MV-4-11 (cell line): ENCODE results near the gene TNNT3.

Source experiments
- DNase-seq: peaks from one replicate; lab custom pipeline; 2025; lab: John Stamatoyannopoulos, UW

TNNT3 gene

DNA sequence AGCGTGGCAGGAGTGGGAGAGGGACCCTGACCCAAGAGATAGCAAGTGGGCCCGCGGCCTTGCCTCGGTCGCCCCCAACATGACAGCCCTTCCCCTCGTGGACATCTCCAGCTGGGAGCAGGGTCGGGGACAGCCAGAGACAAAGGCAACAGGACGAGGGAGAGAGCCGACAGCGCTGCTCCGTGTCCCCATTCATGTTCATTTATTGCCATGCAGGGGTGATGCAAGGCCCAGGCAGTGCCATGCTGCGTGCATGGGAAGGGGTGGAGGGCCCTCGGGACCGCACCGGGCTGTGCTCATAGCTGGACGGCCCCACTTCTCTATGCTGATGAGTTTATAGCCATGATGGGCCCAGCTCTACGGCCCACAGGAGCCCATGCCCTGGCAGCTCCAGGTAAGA lies 40.3 kb downstream of the TNNT3 start:
- no peak for DNase-seq

DNA sequence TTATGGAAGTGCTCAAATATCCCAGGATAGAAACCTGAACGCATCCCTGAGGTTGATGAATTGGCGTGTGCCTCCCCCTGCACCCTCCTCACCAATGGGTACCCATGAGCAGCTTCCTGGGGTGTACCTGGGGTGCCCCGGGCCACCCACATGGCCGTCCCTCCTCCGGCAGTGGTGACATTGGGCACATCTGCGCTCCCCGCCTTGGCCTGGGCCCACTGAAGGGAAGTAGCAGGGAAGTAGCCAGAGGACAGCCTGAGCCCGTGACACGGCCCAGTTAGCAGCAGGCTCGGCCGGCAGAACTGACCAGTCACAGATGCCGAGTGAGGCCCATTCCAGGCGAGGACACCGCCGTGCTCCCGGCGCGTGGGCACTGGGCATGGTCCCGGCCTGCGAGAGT lies 44.4 kb downstream of the TNNT3 start:
- DNase-seq: no peak

DNA sequence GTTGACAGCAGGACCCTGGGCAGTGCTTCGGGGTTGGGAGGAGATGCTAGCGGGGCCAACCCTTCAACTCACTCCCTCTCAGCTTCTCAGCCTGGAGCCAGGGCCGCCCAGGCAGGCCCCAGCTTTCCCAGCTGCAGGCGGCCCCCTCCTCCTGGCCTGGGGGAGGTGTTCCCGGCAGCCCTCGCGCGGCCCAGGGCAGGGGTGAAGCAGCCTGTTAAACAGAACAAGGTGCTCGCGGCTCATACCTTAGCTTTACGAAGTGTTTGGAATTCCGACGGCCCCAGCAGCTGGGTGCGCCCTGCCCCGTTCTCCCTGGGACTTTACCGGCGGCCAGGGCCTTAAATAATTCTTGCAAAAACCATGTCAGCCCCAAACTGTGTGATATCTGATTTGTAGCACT lies 44.8 kb downstream of the TNNT3 start:
- DNase-seq: no peak

DNA sequence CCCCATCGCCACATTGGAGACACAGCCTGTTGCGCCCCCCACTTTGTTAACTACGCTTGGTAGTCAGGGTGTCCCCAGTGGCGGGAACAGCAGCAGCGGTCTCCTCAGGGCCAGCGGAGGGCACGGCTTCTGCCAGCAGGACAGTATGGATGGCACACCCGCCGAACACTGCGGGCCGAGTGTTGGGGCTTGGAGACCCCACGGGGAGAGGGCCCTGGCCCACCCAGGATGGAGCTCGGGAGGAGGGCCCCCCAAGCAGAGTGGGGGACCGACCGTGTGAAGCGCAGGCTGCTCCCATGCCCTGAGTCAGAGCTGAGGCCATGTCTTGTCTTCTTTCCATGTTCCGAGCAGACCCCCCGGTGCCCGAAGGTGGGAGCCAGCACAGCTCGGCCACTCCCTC lies 45.5 kb downstream of the TNNT3 start:
- DNase-seq: no peak

DNA sequence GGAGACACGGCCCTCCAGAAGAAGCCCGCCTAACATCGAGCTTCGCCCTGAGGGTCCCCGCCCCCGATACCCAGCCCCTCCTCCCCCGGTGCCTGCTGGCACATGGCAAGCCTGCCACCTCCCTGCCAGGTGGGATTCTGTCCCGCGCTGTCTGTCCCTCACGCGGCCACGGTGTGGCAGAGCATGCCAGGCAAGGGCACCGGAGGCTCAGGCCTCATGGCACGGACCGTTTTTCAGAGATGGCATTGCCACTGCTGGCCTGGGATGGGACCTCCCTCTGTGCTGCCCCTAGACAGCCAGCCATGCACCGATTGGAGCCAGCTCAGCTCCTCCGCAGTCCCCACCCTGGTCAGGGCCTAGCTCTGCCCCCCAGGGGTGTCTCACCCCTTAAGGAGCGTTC lies 47.0 kb downstream of the TNNT3 start:
- no peak for DNase-seq

DNA sequence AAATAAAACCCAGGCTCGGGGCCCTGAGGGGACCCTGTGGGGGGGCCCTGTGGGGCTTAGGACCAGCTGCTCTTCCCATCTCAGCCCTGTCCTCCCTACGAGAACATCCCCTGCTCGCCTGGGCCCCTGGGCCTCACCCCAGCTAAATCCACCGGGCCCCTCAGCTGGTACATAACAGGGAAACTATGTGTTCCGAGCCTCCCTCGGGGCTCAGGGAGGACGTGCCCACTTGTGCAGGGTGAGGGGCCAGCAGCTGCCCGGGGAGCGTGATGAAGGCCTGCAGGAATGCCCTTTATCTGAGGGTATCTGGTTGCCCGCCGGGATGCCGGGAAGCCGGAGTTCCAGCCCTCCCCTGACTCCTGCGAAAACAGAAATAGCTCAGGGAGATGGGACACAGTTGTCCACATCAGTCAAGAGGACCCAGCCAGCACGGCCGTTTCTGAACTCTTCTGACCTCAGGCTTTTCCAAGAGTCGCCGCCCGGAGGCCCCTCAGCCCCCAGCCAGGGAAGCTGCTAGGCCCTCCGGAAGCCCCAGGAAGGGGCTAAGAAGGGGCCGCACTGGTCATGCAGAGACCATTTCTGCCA lies 48.2 kb downstream of the TNNT3 start:
- no peak for DNase-seq

DNA sequence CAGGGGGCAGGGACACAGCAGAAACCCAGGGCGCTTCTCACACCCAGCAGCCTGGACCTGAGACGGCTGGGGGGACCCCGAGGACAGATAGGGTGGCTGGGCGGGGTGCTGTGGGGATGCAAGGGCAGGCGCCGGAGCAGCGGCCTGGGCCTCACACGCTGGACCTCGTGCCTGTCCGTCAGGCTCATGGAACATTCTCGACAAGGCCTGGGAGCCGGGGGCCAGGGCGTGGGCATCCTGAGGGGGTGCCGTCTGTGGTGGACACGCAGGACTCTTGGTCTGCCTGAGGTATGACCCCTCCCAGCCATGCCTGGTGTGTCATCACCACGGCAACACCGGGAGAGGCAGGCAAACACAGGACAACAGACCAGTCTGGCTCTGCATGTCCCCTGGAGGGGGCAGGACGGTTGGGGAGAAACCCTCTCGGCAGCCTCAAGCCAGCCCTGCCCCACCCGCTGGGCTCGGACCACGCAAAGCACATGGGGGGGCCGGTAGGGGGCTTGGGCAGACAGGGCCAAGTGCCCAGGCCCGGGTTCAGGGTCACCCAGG lies 49.0 kb downstream of the TNNT3 start:
- no peak for DNase-seq

DNA sequence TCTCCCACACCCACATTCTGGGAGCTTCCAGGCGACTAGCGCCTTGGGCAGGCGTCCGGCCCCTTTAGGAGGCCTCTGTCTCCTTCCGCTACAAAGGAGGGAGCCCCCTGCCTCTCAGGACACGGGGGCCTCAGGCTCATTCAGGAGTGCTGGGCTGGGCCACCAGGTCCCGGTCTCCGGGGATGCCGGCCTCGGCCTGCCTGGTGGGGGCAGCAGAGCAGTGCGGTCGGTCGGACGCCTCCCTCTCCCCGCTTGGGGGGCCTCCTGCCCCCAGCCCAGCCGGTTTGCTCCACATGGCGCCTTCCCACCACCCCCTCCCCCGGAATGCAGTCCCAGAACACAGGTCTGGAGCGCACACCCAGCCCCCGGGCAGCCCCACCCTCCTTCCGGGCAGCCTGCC lies 49.5 kb downstream of the TNNT3 start:
- DNase-seq: no peak

DNA sequence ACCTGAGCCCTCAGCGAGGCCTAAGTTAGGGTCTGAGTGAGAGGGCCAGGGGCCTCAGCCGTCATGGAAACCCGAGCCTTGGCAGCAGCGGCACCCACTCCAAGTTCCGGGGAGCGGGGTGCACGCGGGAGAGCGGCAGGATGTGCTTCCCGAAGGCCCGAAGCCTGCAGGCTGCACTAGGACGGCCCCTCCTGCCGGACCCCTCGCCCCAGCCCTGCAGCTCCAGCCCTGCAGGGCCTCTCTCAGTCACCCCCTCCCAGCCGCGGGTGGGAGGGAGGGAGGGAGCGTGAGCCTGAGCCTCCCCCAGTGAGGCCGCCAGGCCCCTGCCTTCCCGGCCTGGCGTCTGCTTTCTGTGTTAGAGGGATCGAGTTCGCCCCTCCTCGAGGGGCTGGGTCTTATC lies 50.3 kb downstream of the TNNT3 start:
- DNase-seq: no peak

DNA sequence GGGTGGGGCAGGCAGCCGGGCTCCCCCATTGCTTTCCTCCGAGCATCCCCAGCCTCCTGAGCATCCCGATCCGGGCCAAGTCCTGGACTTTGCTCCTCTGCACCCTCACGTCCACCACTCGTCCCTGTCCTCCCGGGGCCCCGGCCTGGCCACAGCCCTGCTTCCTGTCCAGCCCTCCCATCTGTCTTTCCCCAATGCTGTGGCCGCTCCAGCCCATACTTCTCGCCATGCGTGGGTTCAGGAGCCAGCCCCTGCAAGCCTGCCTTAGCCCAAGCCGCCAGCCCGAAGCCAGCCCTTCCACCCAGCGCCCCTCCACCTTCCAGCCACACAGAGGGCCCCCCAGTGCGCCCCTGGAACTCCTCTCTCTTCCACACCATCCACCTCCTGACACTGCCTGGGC lies 51.5 kb downstream of the TNNT3 start:
- DNase-seq: no peak

DNA sequence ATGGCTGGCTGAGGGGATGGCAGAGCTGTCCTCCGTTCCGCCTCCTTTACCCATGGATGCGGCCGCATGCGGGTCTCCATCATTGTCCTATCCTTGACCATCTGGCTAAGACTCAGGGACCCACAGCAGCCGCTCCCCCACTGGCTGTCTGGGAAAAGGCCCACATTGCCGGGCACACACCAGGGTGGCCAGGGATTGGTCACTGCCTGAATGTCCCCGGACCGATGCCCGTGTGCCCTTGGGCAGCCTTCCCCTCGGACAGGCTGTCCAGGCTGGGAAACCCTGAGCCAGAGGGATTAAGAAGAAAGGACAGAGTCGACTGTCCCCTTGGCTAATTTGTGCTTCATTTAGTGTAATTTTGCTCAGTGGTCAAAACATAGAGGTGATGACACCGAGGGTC lies 55.7 kb downstream of the TNNT3 start:
- DNase-seq: no peak

DNA sequence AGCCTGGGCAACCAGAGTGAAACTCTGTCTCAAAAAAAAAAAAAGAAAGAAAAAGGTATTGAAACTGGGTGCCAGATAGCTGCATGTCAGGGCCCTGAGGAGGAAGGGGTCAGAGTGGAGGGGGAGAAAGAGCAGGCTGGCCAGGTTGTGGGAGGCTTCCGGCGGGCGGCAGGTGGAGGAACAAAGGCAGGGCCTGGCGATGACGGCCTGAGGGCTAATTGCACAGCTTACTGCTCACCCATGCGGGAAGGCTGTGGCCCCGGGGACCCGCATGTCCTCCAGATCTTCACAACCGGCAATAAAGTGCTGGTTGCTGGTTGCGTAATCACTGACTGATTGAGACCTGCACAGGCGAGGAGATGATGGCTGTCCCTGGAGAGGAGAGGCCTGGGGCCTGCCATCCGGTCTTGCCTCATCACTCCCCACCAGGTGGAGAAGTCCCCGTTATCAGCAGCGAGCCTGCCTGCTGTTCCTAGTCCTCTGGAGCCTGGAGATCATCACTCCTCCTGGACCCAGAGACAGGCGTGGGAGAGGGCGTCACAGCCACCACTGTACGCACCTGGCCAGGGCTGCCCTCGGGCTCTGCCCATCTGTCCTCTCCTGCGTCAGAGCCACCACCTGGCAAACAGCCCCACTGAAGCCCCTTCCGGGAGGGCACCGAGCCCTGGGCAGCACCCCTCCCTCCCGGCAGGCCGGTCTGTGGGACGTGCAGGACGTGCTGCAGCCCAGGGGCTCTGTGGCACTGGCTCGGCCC lies 59.4 kb downstream of the TNNT3 start:
- no peak for DNase-seq

DNA sequence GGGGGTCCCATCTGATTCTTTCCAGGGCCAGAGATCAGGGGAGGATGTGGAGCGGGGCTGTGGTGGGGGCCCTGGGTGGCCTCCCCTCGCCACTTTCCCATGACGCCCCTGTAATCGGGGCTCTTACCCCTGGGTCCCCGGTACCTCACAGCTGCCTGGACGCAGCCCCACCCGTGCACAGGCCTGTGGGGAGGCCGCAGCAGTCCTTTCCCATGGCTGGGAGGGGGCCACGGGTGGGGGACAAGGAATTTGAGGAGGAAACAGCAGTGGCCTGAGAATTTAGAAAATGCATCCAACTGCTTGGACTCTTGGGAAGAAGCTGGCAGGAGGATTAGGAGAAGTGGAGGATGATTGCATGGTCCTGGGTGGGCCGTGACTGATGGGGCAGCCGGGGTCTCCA lies 60.1 kb downstream of the TNNT3 start:
- no peak for DNase-seq

DNA sequence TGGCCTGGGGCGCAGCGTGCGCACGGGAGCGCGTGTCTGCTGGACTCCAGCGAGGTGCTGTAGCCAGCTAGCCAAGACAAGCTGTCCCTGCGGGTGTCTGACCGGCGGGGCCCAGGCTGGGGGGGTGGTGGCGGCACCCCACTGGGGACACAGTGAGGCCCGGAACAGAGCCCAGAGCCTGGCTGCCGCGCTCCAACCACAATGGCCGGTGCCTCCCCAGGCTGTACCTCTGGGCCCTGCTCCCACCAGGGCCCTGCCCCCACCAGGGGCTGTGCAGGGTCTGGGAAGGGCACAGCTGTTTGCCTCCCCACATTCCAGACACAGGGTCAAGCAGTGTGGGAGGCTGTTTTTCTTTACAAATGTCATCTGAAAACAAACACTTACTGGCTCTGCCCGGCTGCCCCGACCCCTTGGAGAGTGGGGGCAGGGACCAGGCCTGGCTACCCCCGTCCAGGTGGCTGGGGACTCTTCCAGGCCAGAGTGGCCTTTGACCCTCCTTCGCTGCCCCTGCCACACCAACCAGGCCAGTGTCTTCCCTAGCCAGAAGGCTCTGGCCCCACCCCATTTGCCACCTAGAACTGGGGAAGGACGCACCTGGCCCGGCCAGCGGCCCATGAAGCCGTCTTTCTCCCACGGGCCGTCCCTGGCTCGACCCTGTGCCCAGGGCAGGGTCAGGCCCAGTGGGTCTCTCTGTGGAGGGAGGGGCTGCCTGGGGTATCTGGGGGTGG lies 63.5 kb downstream of the TNNT3 start:
- DNase-seq: no peak

DNA sequence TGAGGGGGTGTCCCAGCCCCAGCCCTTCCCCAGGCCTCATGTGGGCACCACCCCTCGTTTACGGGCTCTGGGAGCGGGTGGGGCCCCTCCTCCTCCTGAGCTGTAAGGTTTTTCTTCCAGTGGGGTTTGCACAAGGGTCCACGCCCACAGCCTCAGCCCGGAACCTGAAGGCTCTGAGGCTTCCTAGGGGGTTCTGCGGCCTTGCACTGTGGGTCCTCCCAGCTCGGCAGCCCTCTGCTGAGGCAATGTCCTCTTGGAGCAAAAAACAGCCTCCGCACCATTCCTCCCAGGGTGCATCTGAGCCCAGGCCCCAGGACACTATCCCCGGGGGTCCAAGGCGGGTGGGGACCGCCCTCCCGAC lies 64.1 kb downstream of the TNNT3 start:
- no peak for DNase-seq

DNA sequence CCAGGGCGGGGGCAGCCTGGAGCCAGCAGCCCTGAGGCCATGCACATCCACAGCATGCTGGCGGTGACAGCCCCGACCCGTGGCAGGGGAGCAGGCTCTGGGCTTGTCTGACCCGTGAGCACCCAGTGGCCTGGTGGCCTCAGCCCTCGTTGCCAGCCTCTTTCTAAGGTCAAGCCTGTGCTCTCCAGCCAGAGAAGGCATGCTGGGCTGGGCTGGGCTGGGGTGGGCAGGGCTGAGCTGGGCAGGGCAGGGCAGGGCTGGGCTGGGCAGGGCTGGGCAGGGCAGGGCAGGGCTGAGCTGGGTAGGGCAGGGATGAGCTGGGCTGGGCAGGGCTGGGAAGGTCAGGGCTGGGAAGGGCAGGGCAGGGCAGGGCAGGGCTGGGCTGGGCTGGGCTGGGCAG lies 67.5 kb downstream of the TNNT3 start:
- no peak for DNase-seq

DNA sequence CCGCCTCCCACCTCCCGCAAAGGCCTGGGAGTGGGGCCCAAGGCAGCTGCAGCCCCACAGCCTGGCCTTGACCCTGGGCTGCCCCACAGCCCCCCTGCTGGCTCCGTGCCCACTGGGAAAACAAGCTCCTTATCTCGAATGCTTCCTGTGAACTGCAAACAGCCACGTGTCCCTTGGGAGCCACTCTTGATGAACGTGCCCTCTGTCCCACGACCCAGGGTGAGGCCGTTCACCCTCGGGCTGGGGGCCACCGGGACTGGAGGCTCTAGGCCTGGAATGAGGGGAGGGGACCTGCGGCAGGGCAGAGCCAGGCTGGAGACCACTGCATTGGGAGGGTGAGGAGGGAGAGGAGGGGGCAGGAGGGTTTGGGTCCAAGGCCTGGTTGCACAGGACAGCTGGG lies 68.7 kb downstream of the TNNT3 start:
- DNase-seq: no peak
